GM18502 (cell line): ENCODE measurements around the gene PHLDB2.
"Not testable (repeated sequence)": the region's sequence is repeated elsewhere in the genome, so short reads cannot be mapped to it uniquely, and the experiment has no call there.

ENCODE experiments used
- ATAC-seq: cut with Tn5 transposase; IDR thresholded peaks from one replicate; pipeline ENCODE4 v1.9.1; 2021; ENCODE audit warnings: mild to moderate bottlenecking; ENCODE audit not compliant: unreplicated experiment, poor library complexity

PHLDB2 gene

DNA sequence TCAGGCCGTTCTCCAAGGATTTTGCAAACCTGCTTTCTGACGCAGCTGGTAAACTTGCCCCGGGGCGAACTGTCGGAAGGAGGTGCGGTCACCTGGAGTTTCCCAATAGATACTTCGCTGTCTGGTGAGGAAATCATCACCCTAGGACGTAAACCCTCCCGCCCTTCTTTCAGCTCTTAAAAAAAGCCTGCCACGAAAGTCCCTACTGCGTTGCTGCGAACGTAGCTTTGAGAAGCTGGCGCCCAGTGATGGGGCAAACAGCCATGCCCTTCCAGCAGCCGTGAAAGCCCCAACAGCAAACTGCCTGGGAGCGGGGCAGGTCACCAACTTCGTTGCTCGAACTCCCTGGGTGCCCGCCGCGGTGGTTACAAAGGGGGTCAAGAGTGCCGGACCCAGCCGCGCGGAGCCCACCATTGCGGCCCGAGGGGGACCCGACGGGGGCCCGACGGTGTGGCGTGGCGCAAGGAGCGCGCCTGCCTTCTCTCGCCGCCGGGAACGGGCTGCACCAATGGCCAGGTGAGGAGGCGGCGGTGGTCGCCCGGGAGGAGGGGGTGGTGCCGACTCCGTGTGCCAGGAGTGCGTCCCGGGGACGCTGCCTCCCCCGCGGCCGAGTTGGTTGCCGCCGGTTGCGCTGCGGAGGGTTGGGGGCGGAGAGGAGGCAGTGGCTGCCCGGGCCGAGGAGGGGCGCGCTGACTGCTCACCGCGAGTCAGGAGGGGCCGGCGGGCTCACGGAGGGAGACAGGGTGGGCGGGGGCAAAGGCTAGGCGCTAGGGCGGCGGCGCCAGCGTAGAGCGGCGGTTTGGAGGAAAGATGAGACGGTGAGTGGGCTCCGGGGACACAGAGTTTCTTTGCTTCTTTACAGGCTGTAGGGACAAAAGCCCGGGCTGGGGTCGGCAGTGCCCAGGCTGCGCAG is at the start of gene PHLDB2:
TSS of gene PHLDB2 (plus strand) at position 205 of the 913 bp plus-strand sequence. CDS start 24,813 bp downstream, outside the sequence.
- peak; percentile 20 for ATAC-seq

DNA sequence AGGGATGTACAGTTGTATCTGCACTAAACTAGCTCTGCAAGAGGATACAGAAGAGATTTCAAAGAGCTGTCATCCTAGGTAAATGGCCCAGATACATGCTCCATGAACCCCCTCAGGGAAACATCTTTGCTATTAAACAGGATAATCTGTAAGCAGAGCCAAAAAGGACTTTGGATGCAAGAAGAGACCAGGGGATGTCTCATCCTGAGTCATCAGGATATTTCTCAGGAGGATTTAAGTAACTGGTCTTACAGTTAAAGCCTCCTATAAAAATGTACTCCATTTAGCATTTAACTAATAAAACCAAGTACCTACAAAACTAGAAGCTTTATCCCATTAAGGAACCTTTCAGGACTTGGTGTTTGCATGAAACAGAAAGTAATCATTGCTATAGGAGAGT is 48.2 kb upstream of the PHLDB2 start:
- ATAC-seq = no peak

DNA sequence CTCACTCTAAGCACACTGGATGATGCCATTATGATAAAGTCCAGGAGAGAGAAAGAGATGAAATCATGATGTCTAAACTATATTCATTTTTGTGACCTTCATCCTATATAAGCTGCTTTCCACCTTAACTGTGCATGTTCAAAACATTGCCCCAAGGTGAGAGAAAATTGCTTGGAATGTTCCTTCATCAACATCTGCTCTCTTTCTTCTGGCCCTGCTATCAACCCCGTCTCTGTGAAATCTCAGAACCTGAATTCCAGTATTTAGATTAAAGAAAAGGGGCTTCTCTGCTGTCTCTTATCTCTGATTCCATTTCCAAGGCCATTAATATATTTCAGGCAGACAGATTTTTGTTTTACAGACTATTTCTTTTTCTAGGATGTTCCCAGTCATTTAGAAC is 47.3 kb upstream of the PHLDB2 start:
- no peak for ATAC-seq

DNA sequence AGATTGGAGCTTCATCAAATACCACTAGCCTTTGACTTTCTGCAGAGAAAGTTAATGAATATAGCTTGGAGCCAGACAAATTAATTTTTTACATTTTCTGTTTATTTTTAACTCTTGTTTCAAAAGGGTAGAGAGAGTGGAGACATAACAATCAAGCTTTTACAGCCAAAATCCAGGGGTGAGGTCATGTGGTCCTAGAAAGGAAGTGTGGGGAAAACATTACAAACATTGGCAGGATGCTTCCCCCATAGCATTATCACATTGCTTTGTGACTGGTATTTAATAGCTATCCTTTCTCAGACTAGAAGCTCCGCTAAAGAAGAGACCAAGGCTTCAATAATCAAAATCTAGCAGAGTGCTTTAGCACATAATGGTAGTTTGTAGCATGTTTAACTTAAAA is 46.4 kb upstream of the PHLDB2 start:
- ATAC-seq = no peak

DNA sequence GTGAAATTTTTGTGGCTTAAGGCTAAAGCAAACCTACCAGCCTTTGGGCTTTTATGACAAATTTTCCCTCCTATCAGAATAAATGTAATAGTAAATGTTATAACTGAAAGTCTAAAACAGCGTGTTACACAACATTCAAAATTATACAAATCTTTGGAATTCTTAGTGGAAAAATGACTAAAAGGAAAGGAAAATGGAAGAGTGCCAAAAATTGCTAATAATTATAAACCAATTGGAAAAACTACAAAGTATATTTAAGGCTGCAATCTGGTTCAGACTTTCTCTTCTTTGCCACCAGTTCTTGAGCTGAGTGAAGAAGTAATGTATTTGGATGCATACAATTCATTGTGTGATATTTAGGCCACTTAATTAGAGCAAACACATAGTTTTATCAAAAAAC is 45.6 kb upstream of the PHLDB2 start:
- no peak for ATAC-seq

DNA sequence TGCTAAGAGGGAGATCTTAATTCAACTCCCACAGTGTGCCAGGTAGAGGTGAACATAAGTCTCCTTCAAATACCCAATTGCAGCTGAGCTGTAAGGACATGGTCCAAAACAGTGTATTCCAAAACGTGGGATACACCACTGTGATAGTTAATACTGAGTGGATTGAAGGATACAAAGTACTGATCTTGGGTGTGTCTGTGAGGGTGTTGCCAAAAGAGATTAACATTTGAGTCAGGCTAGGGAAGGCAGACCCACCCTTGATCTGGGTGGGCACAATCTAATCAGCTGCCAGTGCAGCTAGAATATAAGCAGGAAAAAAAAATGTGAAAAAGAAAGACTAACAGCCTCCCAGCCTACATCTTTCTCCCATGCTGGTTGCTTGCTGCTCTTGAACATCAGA is 45.1 kb upstream of the PHLDB2 start:
- no peak for ATAC-seq

DNA sequence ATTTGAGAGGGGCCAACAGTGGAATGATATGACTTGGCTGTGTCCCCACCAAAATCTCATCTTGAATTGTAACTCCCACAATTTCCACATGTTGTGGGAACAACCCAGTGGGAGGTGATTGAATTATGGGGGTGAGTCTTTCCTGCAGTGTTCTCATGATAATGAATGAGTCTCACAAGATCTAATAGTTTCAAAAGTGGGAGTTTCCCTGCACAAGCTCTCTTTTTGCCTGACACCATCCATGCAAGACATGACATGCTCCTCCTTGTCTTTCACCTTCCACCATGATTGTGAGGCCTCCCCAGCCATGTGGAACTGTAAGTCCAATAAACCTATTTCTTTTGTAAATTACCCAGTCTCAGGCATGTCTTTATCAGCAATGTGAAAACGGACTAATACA is 42.3 kb upstream of the PHLDB2 start:
- ATAC-seq = not testable (repeated sequence)

DNA sequence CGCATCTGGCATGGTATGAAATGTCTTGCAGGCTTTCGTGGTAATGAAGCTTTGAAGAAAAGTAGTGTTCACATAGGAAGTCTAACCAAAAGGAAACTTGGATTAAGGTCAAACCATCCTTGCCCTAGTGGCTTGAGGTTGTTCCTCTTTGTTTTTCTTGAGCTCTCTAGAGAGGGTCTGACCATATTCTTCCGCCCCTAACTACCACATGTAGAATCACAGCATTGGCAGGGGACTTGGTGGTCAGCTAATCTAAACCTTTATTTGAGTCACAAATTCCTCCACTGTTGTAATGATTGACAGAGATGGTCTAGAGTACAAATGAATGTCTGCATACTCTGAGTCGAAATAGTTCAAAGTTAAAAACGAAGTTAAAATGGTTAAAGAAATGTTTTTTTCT is 39.1 kb upstream of the PHLDB2 start:
- no peak for ATAC-seq

DNA sequence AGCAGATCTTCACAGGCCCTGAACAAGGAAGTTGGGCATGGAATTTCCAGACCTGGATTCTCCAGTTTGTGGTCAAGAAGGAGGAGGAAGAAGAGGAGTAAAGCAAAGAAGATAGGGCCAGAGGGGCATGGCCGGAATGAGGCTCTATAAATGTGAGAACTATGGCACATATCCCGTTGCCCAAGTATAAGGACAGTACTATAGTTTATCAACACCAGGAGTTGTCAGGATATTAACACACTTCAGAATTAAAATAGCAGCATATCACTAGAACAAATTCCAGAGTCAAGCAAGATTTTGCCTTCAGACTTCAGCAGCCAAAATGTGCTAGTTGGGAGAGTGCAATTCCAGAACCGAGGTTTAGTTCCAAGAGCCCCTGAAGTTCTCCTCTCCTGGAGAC is 38.4 kb upstream of the PHLDB2 start:
- ATAC-seq = no peak

DNA sequence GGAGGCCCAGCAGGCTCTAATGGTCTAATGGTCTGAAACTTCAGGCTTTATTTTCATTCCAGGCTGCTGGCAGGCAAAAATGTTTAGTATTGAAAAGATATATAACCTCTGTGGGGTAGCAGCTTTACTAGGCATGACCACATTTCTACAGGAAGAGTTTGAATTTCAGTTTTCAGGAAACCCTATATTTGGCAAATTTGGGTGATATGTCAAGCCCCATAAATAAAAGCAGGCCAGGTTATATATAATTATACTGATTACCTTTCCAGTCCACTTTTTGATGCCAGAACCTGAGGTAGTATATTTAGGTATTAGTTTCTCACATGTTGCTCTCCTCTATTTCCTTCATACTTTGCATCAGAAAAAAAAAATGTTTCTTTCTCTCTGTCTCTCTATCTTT is 37.2 kb upstream of the PHLDB2 start:
- no peak for ATAC-seq

DNA sequence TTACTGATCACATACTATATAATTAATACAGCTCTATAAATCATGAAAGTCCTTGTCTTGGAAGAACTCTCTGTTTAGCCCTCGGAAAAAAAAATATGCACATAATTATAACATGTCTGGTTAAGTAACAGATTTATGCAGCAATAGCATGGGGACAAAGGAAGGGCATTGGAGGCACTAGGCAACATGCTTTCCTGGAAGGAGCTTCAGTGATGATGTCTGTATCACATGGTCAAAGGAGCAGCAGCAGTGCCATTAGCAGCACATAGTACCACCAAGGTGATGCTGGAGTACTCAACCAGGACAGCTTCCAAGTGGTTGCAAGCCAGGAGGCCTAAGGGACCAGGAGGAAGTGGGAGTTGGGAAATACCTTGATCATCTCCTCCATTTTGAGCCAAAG is 36.3 kb upstream of the PHLDB2 start:
- no peak for ATAC-seq

DNA sequence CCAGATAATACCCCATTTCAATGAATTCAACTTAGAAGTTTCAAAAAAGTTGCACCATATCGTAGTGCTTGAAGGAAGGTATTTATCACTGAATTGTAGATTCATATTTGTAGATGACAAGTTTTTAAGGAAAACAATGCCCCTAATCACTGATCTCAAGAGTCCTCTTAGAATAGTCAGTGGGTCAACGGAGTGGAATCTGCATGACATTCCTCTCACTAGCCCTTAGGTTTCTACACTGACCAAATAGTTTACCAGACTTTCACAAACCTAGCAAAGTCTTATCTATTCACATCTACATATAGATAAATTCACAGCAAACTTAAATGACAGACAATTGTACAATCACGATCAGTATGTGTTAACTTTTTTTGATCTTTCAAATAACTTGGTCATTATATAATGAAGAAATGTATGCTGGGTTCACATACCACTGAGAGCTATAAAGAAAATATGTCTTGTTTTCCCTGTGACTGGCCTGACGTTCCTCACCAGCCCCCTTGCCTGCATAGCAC is 35.7 kb upstream of the PHLDB2 start:
- no peak for ATAC-seq

DNA sequence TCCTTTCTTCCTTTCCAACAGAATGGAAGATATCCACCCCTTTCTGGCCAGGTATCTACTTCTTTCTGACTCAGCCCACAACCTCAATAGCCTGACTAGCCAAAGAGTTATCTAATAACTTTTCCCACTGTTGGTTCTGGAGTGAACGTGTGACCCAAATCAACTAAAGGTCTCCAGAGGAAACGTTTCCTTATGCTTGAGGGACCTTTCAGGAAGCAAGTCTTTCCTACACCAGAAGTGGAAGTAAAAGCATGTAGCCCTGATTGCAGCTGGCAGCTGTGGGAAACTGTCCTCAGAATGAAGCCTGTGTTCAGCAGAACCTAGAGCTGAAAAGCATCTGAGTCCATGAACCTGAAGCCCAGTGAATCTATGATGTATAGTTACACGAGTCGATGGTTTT is 34.7 kb upstream of the PHLDB2 start:
- no peak for ATAC-seq

DNA sequence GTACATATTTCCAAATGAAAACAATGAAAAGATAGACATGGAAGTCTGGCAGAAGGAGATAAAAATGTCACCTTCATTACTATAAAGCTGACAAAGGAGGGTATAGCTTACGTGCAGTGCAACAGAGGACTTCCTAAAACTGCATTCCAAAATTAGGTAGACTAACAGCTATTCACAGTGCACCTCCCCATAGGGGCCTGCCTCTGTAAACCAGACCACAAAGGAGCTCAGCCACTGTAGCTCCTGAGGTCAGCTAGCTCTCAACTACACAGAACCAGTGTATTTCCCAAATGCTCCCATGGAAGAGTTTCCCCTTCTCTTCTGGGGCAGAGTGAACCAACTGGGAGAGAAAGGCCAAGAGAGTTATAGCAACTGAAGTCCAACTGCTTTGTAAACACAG is 31.2 kb upstream of the PHLDB2 start:
- no peak for ATAC-seq

DNA sequence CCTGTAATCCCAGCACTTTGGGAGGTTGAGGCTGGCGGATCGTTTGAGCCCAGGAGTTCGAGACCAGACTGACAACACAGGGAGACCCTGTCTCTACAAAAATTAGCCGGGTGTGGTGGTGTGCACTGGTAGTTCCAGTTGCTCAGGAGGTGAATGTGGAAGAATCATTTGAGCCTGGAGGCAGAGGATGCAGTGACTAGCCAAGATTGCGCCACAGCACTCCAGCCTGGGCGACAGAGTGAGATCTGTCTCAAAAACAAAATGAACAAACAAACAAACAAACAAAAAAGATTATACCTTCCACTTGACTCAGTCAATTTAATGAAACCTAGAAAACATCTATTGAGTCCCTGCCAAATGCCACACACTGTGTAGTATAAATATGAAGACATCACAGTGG is 30.5 kb upstream of the PHLDB2 start:
- no peak for ATAC-seq

DNA sequence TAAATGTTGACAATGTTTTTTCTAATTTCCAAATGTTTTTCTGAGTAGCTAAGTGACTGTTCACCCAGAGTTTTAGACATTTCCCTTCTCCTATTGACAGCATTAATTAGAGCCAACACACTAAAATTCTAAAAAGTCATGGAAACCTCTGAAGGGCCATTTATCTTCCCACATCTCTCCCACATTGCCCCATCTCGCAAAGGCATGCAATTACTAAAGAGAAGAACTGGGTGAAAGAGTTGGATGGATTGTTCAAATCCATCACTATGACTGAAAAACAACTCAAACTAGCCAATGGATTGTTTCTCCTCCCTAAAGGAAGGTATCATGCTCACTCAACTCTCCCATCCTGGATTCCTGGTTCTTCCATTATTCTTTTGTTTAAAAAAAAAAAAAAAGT is 30.0 kb upstream of the PHLDB2 start:
- no peak for ATAC-seq

DNA sequence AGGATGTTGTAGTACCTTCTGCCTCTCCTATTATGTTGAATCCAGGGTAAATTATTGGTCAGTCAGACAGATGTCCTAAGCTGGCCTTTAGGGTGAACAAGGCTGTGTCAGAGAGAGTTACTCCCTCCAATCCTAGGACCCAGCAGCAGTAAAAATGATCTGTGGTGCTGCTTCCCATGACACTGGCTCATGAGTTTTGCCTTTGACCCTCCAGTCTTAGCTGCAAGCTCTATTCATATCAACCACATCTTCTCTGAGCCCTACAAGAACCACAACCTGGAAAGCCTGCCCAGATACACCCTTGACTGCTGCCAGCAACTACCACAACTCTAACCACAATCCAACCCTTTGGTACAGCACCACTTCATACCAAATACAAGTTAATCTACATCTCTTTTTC is 27.2 kb upstream of the PHLDB2 start:
- no peak for ATAC-seq

DNA sequence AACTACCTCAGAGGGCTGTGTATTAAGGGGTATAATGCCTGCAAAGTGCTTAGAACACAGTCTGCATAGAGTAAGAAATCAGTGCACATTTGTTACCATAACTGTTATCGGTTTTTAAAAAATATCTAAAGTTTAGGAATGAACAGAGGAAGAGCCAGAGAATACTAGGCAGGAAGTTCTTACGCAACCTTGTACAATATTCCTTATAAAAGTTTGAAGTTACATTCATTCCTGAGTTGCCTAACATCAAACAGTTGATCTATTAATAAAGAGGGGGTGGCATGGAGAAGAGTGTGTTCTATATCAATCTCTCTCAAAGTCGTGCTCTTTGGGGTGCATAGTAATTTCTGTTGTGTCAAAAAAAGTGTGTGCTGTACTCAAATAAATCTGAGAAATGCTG is 22.0 kb upstream of the PHLDB2 start:
- ATAC-seq = no peak

DNA sequence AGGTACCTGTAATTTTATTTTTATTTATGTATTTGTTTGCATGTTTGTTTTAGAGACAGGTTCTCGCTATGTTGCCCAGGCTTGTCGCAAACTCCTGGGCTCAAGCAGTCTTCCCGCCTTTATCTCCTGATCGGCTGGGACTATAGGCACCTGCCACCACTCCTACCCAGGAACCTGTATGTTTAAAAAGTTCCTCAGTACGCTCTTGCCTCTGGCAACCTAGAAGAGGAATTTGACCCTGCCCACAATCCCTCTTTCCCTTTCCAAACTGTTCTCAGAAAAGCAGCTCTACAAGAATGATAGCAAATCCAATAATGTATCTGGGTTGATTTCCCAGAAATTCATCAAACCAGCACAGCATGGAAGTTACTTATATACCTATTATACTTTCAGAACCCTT is 20.9 kb upstream of the PHLDB2 start:
- no peak for ATAC-seq

DNA sequence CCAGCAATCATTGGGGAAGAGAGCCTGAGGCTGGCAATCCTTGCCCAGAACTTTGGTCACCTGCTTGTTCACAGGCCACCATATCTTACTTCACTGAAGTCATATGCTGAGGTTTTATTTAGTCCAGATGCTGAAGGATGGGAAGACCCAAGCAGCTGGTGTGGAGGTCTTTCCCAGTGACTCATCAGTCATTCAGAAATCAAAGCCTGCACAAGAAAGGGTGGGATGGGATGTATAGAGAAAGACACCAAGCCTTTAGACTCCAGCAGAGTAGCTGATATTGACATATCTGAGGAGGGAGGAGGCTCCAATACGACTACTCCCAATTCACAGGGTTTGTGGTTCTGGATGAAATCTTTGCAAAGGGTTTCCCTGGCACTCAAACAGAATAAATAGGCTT is 13.0 kb upstream of the PHLDB2 start:
- no peak for ATAC-seq

DNA sequence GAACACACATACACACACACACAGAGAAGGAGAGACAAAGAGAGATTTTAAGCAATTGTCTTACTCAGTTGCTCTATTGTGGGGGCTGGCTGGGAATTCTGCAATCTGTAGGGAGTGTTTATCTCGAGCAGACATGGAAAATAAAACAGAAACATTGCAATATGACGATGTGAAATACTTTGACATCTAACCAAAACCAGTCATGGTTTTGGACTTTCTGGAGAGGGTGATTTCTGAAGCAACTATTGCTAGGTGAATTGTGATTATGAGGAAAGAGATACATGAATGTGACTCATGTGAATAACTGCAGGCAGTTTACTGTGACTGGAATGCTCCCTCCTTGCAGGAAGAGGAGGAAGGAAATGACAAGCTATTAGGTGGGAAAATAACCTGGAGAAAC is 12.3 kb upstream of the PHLDB2 start:
- no peak for ATAC-seq

DNA sequence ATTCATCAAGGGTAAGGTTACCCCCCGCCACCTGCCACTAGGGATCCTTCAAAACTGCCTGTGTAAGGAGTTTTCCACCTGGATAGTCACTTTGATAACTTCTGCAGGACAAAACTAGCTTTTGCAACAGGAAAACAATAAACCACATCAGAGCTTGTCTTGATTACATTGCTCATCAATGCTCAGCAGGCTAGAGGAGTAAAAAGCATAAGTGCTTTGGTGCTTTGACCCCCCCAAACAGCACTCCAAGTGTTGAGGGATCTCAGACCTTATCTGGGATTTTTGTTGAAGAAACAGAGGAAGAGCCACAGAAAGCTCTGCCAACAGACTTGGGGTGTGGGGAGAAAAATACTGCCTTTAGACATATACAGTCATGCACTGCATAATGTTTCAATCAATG is 10.8 kb upstream of the PHLDB2 start:
- no peak for ATAC-seq
